Measurements from ENCODE around the gene KRTAP12-1. TPM values are rescaled to one million over a fixed set of nuclear protein-coding genes. Genes with fewer than 3 reads are reported as not detected.

The KRTAP12-1 gene
- total and polyA plus RNA-seq, 9 of the 15 experiments (the other 6 are each of a cell fraction or from before 2014, with no cell fraction given): not detected

DNA sequence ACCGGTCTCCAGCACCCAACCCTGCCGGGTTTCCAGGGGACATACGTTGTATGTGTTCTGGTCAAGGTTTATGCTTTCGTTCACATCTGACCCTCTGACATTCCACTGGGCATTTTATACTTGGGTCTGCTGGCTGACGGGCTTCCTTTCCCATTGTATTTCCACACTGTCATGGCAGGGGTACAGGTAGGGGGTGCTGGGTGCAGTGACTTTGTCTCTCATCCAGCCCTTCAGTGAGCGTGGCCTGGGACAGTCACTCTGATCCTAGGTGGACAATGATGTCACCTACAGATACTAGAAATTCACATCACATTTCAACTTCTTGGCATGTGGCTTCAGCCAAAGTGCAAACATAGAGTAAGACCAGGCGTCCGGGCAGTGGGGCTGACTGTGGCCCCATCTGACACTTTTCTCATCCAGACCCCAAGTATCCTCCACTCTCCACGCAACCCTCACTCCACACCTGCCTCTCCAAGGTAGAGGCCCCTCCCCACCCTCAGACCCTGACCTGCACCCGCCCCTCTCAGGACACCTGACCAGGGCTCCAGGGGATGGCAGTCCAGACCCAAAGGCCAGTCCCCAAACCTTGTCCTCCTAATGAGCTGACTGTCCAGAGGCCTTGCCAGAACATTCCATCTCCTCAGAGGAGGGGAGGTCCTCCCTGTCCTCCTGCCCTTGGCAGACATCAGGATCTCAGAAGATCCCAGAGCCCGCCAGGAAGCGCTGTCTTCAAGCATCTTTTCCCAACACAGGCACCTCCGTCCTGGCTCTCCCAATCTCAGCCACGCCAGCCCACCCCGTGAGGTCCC, 45.5 kb downstream of the KRTAP12-1 start (continued):
- TF ChIP-seq, protein P1, sequence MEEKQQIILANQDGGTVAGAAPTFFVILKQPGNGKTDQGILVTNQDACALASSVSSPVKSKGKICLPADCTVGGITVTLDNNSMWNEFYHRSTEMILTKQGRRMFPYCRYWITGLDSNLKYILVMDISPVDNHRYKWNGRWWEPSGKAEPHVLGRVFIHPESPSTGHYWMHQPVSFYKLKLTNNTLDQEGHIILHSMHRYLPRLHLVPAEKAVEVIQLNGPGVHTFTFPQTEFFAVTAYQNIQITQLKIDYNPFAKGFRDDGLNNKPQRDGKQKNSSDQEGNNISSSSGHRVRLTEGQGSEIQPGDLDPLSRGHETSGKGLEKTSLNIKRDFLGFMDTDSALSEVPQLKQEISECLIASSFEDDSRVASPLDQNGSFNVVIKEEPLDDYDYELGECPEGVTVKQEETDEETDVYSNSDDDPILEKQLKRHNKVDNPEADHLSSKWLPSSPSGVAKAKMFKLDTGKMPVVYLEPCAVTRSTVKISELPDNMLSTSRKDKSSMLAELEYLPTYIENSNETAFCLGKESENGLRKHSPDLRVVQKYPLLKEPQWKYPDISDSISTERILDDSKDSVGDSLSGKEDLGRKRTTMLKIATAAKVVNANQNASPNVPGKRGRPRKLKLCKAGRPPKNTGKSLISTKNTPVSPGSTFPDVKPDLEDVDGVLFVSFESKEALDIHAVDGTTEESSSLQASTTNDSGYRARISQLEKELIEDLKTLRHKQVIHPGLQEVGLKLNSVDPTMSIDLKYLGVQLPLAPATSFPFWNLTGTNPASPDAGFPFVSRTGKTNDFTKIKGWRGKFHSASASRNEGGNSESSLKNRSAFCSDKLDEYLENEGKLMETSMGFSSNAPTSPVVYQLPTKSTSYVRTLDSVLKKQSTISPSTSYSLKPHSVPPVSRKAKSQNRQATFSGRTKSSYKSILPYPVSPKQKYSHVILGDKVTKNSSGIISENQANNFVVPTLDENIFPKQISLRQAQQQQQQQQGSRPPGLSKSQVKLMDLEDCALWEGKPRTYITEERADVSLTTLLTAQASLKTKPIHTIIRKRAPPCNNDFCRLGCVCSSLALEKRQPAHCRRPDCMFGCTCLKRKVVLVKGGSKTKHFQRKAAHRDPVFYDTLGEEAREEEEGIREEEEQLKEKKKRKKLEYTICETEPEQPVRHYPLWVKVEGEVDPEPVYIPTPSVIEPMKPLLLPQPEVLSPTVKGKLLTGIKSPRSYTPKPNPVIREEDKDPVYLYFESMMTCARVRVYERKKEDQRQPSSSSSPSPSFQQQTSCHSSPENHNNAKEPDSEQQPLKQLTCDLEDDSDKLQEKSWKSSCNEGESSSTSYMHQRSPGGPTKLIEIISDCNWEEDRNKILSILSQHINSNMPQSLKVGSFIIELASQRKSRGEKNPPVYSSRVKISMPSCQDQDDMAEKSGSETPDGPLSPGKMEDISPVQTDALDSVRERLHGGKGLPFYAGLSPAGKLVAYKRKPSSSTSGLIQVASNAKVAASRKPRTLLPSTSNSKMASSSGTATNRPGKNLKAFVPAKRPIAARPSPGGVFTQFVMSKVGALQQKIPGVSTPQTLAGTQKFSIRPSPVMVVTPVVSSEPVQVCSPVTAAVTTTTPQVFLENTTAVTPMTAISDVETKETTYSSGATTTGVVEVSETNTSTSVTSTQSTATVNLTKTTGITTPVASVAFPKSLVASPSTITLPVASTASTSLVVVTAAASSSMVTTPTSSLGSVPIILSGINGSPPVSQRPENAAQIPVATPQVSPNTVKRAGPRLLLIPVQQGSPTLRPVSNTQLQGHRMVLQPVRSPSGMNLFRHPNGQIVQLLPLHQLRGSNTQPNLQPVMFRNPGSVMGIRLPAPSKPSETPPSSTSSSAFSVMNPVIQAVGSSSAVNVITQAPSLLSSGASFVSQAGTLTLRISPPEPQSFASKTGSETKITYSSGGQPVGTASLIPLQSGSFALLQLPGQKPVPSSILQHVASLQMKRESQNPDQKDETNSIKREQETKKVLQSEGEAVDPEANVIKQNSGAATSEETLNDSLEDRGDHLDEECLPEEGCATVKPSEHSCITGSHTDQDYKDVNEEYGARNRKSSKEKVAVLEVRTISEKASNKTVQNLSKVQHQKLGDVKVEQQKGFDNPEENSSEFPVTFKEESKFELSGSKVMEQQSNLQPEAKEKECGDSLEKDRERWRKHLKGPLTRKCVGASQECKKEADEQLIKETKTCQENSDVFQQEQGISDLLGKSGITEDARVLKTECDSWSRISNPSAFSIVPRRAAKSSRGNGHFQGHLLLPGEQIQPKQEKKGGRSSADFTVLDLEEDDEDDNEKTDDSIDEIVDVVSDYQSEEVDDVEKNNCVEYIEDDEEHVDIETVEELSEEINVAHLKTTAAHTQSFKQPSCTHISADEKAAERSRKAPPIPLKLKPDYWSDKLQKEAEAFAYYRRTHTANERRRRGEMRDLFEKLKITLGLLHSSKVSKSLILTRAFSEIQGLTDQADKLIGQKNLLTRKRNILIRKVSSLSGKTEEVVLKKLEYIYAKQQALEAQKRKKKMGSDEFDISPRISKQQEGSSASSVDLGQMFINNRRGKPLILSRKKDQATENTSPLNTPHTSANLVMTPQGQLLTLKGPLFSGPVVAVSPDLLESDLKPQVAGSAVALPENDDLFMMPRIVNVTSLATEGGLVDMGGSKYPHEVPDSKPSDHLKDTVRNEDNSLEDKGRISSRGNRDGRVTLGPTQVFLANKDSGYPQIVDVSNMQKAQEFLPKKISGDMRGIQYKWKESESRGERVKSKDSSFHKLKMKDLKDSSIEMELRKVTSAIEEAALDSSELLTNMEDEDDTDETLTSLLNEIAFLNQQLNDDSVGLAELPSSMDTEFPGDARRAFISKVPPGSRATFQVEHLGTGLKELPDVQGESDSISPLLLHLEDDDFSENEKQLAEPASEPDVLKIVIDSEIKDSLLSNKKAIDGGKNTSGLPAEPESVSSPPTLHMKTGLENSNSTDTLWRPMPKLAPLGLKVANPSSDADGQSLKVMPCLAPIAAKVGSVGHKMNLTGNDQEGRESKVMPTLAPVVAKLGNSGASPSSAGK (IDR thresholded peaks at IDR 0.05): no peak
- TF ChIP-seq, protein P2, sequence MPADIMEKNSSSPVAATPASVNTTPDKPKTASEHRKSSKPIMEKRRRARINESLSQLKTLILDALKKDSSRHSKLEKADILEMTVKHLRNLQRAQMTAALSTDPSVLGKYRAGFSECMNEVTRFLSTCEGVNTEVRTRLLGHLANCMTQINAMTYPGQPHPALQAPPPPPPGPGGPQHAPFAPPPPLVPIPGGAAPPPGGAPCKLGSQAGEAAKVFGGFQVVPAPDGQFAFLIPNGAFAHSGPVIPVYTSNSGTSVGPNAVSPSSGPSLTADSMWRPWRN (IDR thresholded peaks at IDR 0.05; ENCODE audit: low read depth): no peak
- TF ChIP-seq TFAM (CRISPR knock-in tag; conservative IDR thresholded peaks at IDR 0.05) (no peak), IRF2 (CRISPR knock-in tag; IDR thresholded peaks at IDR 0.05) (no peak), STAG1 (CRISPR knock-in tag; IDR thresholded peaks at IDR 0.05; ENCODE audit: borderline replicate concordance) (no peak)
- TF ChIP-seq, protein P3, sequence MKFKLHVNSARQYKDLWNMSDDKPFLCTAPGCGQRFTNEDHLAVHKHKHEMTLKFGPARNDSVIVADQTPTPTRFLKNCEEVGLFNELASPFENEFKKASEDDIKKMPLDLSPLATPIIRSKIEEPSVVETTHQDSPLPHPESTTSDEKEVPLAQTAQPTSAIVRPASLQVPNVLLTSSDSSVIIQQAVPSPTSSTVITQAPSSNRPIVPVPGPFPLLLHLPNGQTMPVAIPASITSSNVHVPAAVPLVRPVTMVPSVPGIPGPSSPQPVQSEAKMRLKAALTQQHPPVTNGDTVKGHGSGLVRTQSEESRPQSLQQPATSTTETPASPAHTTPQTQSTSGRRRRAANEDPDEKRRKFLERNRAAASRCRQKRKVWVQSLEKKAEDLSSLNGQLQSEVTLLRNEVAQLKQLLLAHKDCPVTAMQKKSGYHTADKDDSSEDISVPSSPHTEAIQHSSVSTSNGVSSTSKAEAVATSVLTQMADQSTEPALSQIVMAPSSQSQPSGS (CRISPR knock-in tag; IDR thresholded peaks at IDR 0.05): no peak
